GM23338 (cell line): ENCODE results near the gene FOXC2.

Experiments used
- CTCF ChIP-seq, 2 experiments: fragments of 200-600 bp in 1 of 2; sonication (generic) in 1 of 2; conservative IDR thresholded peaks; 2 replicates each; pipeline versions ENCODE4 v1.5.1 to v1.6.1; 2016 to 2017; ENCODE audit warnings: antibody characterized with exemption in 2 of 2, low read depth in 2 of 2, mild to moderate bottlenecking in 2 of 2, moderate library complexity in 1 of 2
- REST ChIP-seq: IDR thresholded peaks from one replicate; pipeline ENCODE4 v1.6.1; 2018; ENCODE audit warnings: antibody characterized with exemption; ENCODE audit not compliant: unreplicated experiment

- TF ChIP-seq REST (no peak), CTCF (conservative IDR thresholded peaks at IDR 0.05; ENCODE audit: low read depth in 2 of 2) (no peak)
Observed at GRCh38 chr16:86572041-86572521, 5.5 kb downstream of the FOXC2 start.
